ENCODE results near the gene ARRDC2. TPM values are rescaled to one million over a fixed set of nuclear protein-coding genes. Genes with fewer than 3 reads are reported as not detected.

ARRDC2 gene
- total RNA-seq, 1 donor from 2014 or later = 4.0 TPM

DNA sequence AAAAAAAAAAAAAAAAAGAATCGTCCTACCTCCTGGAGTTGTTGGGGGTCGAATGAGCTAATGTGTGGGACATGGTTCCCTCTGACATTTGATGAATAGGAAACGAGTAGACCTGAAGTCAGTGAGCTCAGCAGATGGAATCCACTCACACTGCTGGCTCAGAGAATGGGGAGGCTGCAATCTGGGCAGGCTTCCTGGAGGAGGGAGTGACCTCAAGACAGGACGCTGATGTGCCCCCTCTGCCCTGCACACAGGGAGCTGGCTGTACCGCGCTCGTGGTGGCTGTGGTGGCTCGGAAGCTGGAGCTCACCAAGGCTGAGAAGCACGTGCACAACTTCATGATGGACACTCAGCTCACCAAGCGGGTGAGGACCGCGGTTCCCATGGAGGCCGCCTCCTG, 19.8 kb upstream of the ARRDC2 start:
- no peak overlapping the region for H3K4me3 Mint-ChIP-seq (ENCODE audit: unreplicated experiment)
- H3K27ac Mint-ChIP-seq (ENCODE audit: unreplicated experiment) = no peak overlapping the region
- peaks cover 5% of the 10 kb centered on the region for H3K36me3 Mint-ChIP-seq (ENCODE audit: unreplicated experiment)
- H3K9me3 Mint-ChIP-seq (ENCODE audit: unreplicated experiment) = peaks cover 3% of the 10 kb centered on the region
- DNase-seq = no peak
- no peaks in the 10 kb centered on the region for H3K4me1 Mint-ChIP-seq (ENCODE audit: low read depth, unreplicated experiment)
- H3K27me3 Mint-ChIP-seq (ENCODE audit: unreplicated experiment) = peaks cover 4% of the 10 kb centered on the region
- TF ChIP-seq CTCF (IDR thresholded peaks at IDR 0.05; ENCODE audit: partially characterized antibody, unreplicated experiment) = no peak

DNA sequence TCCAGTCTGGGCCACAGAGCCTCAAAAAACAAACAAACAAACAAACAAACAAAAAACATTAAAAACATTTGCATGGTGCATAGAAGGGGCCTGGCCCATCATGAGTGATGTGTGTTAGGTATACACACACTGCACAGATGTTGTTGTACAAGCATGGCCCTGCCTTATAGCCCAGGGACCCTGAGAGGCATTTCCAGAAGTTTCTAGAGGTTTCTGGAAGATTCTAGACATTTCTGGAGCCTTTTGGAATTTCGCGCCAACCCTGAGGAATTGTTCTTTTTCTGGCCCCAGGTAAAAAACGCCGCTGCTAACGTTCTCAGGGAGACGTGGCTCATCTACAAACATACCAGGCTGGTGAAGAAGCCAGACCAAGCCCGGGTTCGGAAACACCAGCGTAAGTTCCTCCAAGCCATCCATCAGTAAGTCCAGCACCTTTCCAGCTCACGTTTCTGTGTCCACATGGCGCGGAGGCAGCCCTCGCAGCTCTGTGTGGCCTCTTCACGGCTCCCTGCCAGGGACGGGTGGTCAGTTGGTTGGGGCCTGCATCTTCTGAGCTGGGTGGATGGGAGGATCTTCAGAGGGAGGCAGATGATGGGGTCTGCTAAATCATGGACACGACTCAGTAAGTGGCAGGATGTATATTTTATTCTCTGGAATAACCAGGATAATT, 18.4 kb upstream of the ARRDC2 start:
- Mint-ChIP-seq H3K4me3 (ENCODE audit: unreplicated experiment) (no peak overlapping the region), H3K4me1 (ENCODE audit: low read depth, unreplicated experiment) (no peaks in the 10 kb centered on the region), H3K9me3 (ENCODE audit: unreplicated experiment) (peaks cover 3% of the 10 kb centered on the region), H3K27me3 (ENCODE audit: unreplicated experiment) (peaks cover 4% of the 10 kb centered on the region), H3K27ac (ENCODE audit: unreplicated experiment) (no peak overlapping the region), H3K36me3 (ENCODE audit: unreplicated experiment) (peaks cover 5% of the 10 kb centered on the region)
- DNase-seq = no peak
- no peak for TF ChIP-seq CTCF (IDR thresholded peaks at IDR 0.05; ENCODE audit: partially characterized antibody, unreplicated experiment)

- H3K4me3 Mint-ChIP-seq (ENCODE audit: unreplicated experiment) = no peak overlapping the region
- peaks cover 4% of the 10 kb centered on the region for H3K27me3 Mint-ChIP-seq (ENCODE audit: unreplicated experiment)
- no peaks in the 10 kb centered on the region for H3K9me3 Mint-ChIP-seq (ENCODE audit: unreplicated experiment)
- TF ChIP-seq CTCF (IDR thresholded peaks at IDR 0.05; ENCODE audit: partially characterized antibody, unreplicated experiment) = no peak
- H3K4me1 Mint-ChIP-seq (ENCODE audit: low read depth, unreplicated experiment) = no peaks in the 10 kb centered on the region
- DNase-seq = no peak
- H3K36me3 Mint-ChIP-seq (ENCODE audit: unreplicated experiment) = no peaks in the 10 kb centered on the region
- H3K27ac Mint-ChIP-seq (ENCODE audit: unreplicated experiment) = no peak overlapping the region
Measured at GRCh38 chr19:17993076-17993813, 14.7 kb upstream of the ARRDC2 start.

- H3K27me3 Mint-ChIP-seq (ENCODE audit: unreplicated experiment) = peaks cover 10% of the 10 kb centered on the region
- peaks cover 9% of the 10 kb centered on the region for H3K36me3 Mint-ChIP-seq (ENCODE audit: unreplicated experiment)
- no peaks in the 10 kb centered on the region for H3K4me1 Mint-ChIP-seq (ENCODE audit: low read depth, unreplicated experiment)
- H3K4me3 Mint-ChIP-seq (ENCODE audit: unreplicated experiment) = no peak overlapping the region
- no peak overlapping the region for H3K27ac Mint-ChIP-seq (ENCODE audit: unreplicated experiment)
- H3K9me3 Mint-ChIP-seq (ENCODE audit: unreplicated experiment) = peaks cover 4% of the 10 kb centered on the region
- DNase-seq = peak; percentile 92
- TF ChIP-seq CTCF (IDR thresholded peaks at IDR 0.05; ENCODE audit: partially characterized antibody, unreplicated experiment) = peak; percentile 96
Measured at GRCh38 chr19:17996826-17997316, 11.1 kb upstream of the ARRDC2 start.
